ENCODE measurements around the gene HDAC9. TPM values are rescaled to one million over a fixed set of nuclear protein-coding genes. Genes with fewer than 3 reads are reported as not detected.
A peak's percentile ranks its signal among the peaks of the same experiment; 100 is the strongest.

HDAC9 gene
- polyA plus RNA-seq, 1 of the 3 experiments (the other 2 are of a cell fraction): 11.6 TPM

GRCh38 chr7:18702071-18702829, 206.7 kb downstream of the HDAC9 start (continued):
- TF ChIP-seq ELF1 (IDR thresholded peaks at IDR 0.05): no peak
- TF ChIP-seq EZH2phosphoT487 (IDR thresholded peaks at IDR 0.05; ENCODE audit: borderline replicate concordance, low read depth): no peak
- no peak for TF ChIP-seq ZBTB33 (IDR thresholded peaks at IDR 0.05; ENCODE audit: borderline replicate concordance, low read depth)
- peak; percentile 90 for TF ChIP-seq TEAD4 (IDR thresholded peaks at IDR 0.05; ENCODE audit: borderline replicate concordance, insufficient read depth)
- 0 out of 2 replicates have a peak, but pooled peaks have one; percentile 8 for TF ChIP-seq REST (IDR thresholded peaks at IDR 0.05; ENCODE audit: low read depth, low read length)
- TF ChIP-seq TCF12 (IDR thresholded peaks at IDR 0.05): peak; percentile 89
- TF ChIP-seq MXI1 (IDR thresholded peaks at IDR 0.05; ENCODE audit: low read depth, low read length): peak; percentile 61; the same call in 1 of the 2 replicates
- TF ChIP-seq YY1 (IDR thresholded peaks at IDR 0.05; ENCODE audit: low read depth): no peak
- TF ChIP-seq TAF1 (IDR thresholded peaks at IDR 0.05; ENCODE audit: borderline replicate concordance, low read depth, low read length): peak; percentile 43; the same call in 1 of the 2 replicates
- peak; percentile 18; the same call in 1 of the 2 replicates for TF ChIP-seq SMC3 (IDR thresholded peaks at IDR 0.05; ENCODE audit: low read depth, low read length)
- peak; percentile 30; the same call in 1 of the 2 replicates for TF ChIP-seq JUND (IDR thresholded peaks at IDR 0.05)
- TF ChIP-seq USF2 (IDR thresholded peaks at IDR 0.05; ENCODE audit: borderline replicate concordance, low read depth, low read length): no peak
- TF ChIP-seq PBX3 (IDR thresholded peaks at IDR 0.05): peak; percentile 82
- no peak for TF ChIP-seq RXRA (IDR thresholded peaks at IDR 0.05; ENCODE audit: borderline replicate concordance, low read depth)
- TF ChIP-seq FOXJ3 (CRISPR knock-in tag; IDR thresholded peaks at IDR 0.05): peak; percentile 99
- TF ChIP-seq NRF1 (IDR thresholded peaks at IDR 0.05; ENCODE audit: low read depth, low read length): no peak
- TF ChIP-seq EP300 (IDR thresholded peaks at IDR 0.05; ENCODE audit: borderline replicate concordance in 1 of 2, low read depth in 1 of 2, low read length in 1 of 2): peak; percentile 70 to 100; a peak in 3 of 4 replicates
- TF ChIP-seq RAD21 (IDR thresholded peaks at IDR 0.05; ENCODE audit: low read length): peak; percentile 58
- peak; percentile 99 for TF ChIP-seq RFX5 (IDR thresholded peaks at IDR 0.05; ENCODE audit: low read length)
- TF ChIP-seq NFIC (IDR thresholded peaks at IDR 0.05; ENCODE audit: borderline replicate concordance): 0 out of 2 replicates have a peak, but pooled peaks have one; percentile 5
- TF ChIP-seq GATA2 (CRISPR knock-in tag; IDR thresholded peaks at IDR 0.05): peak; percentile 98
- TF ChIP-seq IRF3 (IDR thresholded peaks at IDR 0.05; ENCODE audit: low read depth, low read length): no peak

Data from SK-N-SH (cell line).